GM18909 (cell line): ENCODE measurements around the gene IL1RAP.

ENCODE experiments used
- ATAC-seq: cut with Tn5 transposase; IDR thresholded peaks from one replicate; pipeline ENCODE4 v1.9.1; 2021; ENCODE audit warnings: mild to moderate bottlenecking; ENCODE audit not compliant: unreplicated experiment, poor library complexity

The IL1RAP gene

DNA sequence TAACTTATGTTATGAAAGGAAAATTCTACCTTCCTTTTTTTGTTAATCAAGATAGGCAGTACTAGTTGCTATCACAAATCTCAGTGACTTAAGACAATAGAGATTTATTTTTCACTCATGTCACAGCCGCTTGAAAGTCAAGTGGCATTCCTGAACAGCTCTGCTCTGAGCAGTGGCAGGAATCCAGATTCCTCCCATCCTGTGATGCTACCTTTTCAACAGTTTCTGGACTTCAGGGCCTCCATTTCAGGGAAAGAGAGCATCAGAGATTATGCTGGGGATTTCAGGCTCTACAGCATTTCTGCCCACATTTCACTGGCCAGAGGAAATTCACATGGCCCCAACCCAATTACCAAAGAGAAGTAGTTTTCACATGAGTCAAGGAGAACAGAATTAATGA lies 83.4 kb downstream of the IL1RAP start:
- ATAC-seq = no peak

- ATAC-seq = no peak
These were observed 87.7 kb downstream of the IL1RAP start for GRCh38 chr3:190601622-190602021.

GRCh38 chr3:190605385-190605784 lies 91.5 kb downstream of the IL1RAP start:
- no peak for ATAC-seq

DNA sequence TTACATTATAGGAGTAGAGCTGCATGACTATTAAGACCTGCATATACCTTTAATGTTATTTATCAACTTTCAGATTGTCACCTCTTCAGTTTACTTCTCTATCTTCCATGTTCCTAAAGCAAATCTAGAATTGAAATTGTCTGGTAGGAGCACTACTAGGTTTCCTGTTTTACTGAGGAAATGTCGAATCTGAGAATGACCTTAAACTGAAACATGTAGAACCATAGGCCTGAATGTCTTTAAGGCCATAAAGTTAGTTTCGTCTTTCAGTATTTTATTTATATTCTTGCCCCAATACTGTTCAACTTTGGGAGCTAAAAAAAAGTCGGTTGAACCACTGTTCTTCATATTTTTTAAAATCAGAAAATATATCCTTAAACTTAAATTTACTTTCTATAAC lies 92.7 kb downstream of the IL1RAP start:
- no peak for ATAC-seq

DNA sequence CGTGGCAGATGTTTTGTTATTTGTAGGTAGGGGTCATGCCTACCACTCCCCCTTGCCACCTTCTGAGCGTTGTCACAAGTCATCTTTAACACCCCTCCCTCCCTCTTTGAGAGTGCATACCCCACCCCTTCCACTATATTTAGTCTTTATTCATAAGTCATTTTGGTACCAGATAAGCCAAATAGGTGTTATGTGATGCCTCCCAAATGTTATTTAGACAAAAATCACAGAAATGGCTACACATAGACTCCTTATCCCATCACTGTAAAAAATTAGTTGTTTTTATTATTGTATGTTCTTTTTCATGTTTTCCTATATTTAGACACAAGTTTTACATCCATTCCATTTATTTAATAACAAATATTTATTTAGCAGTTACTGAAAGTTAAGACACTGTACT lies 93.1 kb downstream of the IL1RAP start:
- no peak for ATAC-seq

- no peak for ATAC-seq
These were observed 95.1 kb downstream of the IL1RAP start for GRCh38 chr3:190608850-190609589.

DNA sequence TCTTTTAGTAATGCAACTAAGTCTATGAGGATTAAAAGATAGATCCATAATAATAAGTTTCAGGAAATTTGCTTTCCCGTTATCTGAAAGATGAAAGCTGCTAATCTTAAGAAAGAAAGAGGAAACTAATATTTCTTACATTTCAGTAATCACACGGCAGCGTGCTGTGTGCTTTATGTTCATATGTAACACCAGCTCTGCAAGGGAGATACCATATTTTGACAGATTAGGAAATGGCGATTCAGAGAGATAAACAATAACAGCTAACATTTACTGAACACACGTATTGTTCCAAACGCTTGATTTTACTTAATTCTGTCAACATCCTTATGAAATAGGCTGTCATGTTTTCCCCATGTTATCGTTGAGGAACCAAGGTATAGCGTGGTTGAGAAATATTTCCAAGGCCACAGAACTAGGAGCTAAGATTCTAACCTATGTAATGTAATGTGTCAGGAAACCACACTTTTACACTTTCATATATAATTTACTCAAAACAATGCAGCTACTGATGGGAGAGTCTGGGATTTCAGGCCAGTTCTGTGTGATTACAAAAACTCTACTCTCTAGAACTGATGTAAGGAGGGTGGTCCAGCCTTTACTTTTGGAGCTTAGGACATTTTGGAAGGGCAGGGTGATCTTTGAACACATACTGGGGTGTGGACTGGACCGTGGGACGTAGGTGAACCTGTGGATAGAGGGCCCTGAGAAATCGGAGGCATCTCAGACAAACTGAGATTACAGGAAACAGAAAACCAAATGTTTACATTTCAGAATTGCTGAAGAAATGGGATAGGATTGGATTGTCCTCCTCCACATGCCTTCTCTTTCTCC lies 100.6 kb downstream of the IL1RAP start:
- ATAC-seq = no peak

- ATAC-seq = no peak
These were observed 101.1 kb downstream of the IL1RAP start for GRCh38 chr3:190615060-190615384.

DNA sequence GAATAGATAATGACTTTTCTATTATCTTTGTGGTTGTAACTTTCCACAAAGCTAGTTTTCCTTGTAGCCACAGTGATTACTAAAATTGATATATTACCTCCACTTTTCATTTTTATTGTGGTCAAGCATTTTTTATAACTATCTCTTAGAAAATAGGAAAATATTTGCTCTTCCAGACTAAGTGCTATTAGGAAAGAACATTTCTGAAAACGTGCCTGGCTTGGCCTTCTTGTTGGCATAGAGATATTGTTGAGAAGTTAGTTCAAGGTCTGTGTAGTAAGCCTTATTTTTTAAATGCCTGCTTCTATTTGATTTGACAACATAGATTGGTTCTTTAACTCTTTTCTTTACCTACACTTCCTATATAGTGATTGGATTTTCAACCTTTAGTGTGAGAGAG lies 101.7 kb downstream of the IL1RAP start:
- ATAC-seq = no peak

DNA sequence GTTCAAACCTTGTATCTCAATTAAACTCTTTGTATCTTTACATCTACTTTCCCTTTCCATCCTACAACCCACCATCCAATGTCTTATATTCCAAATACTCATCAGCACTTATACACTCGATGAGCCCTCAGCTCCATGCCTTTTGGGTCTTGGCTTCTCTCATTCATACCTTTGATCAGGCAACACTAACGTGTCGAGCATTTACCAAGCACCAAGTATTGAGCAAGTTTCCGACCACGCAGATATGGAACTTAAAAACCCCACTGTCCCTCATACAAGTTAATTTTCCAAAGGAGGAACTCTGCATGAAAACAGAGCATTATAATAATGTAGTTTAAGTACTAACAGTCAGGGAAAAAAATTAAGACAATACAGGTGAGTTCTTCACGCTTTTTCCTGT lies 102.8 kb downstream of the IL1RAP start:
- no peak for ATAC-seq

- peak; percentile 87 for ATAC-seq
These were observed 103.3 kb downstream of the IL1RAP start for GRCh38 chr3:190617185-190617584.

- ATAC-seq = peak; percentile 53
These were observed 104.6 kb downstream of the IL1RAP start for GRCh38 chr3:190618330-190619030.

DNA sequence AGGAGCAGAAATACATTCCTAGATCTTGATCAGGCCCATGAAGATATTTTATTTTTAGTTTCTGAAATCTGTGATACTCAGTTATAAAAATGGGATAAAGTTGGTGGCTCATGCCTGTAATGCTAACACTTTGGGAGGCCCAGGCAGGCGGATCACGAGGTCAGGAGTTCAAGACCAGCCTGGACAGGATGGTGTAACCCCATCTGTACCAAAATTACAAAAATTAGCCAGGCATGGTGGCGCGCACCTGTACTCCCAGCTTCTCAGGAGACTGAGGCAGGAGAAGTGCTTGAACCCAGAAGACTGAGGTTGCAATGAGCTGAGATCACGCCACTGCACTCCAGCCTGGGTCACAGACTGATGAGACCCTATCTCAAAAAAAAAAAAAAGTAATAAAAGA lies 105.5 kb downstream of the IL1RAP start:
- ATAC-seq = no peak

GRCh38 chr3:190619761-190620160 lies 105.9 kb downstream of the IL1RAP start:
- no peak for ATAC-seq

DNA sequence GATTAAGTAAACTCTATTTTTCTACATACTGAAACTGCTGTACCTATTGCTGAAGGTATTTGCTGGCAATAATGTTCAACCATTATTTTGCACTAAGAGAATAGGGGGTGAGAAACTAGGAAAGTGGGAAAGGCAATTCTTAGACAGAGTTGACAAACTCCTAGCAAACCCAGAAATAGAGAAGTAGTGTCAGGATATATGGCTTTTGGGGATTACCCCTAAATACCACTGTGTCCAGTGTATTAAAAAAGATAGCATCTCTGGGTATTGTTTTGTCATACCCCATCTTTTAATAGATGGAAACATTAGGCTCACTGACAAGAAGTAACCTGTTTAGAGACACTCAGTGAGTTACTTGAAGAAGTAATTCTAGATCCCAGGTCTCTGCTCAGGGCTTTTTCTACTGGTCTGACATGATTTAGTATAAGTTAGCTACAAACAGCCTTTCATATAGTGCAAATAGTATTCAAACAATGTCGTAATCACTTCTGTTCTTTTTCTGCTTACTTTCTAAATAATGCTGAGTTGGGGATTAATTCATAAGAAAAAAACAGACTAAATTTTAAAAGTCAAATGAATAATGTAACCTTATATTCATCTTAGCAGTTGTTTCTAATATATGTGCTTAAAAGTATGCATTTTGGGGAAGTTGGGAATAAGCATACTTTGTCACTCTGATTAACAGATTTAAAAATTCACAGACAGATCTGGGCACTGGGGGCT lies 107.2 kb downstream of the IL1RAP start:
- ATAC-seq = no peak

GRCh38 chr3:190621927-190622326 lies 108.0 kb downstream of the IL1RAP start:
- no peak for ATAC-seq

DNA sequence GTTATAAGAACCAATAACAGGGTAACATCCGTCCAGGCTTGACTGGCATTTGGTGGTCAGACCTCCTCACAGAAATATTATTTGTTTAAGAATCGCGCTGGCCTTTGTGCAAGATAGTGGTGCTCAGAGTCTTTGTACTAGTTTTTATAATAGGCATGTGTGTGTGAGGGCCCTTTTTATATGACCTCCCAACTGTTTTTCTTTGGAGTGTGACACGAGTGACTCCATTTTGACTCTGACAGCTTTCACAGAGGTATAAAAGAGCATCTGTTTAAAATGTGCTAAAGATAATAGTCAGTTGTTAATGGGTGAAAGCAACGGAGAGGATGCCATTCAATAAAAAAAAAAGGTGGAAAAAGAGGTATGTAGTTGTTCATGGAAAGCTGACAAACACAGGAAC lies 110.4 kb downstream of the IL1RAP start:
- no peak for ATAC-seq

GRCh38 chr3:190626951-190627620 lies 113.2 kb downstream of the IL1RAP start:
- ATAC-seq = no peak

DNA sequence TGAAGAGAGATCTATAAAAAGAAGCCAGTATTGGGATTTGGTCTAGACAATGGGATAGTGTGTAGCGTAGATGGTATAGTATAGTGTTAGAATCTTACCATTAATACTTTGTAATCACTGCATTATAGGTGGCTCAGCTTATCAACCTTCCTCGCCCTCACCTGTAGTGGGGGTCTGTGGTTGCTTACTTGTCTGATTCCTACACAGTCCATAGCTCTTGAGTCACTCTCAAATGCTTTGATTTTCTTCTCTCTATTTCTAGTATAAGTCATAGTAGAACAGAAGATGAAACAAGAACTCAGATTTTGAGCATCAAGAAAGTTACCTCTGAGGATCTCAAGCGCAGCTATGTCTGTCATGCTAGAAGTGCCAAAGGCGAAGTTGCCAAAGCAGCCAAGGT lies 115.2 kb downstream of the IL1RAP start:
- ATAC-seq = no peak

DNA sequence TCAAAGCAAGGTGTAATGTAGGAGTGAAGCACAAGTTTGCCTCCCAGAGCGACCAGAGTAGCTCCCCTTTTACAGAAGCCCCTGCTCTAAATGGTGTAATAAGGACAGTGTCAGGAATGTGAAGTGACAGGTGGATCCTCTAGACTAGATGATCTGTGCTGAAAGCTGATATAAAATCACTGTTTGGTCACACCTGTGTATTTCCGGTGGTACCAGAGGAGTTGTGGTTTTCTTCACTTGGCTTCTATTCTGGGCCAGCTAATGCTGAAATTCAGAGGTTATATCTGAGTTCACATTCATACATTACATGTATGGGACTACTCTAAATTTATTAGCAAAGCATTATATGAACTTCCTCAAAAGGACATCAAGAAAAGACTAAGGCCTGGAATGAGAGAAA lies 117.4 kb downstream of the IL1RAP start:
- no peak for ATAC-seq
